Colon (tissue), 2 donors: ENCODE measurements around the gene WRAP53.

Experiments
- FAIRE-seq: peaks from 2 replicates; lab custom pipeline; 2012; peaks lifted over from hg19 to GRCh38; lab: Jason Lieb, UNC
- donor health status: control.
- donor health status: control.

WRAP53 gene

DNA sequence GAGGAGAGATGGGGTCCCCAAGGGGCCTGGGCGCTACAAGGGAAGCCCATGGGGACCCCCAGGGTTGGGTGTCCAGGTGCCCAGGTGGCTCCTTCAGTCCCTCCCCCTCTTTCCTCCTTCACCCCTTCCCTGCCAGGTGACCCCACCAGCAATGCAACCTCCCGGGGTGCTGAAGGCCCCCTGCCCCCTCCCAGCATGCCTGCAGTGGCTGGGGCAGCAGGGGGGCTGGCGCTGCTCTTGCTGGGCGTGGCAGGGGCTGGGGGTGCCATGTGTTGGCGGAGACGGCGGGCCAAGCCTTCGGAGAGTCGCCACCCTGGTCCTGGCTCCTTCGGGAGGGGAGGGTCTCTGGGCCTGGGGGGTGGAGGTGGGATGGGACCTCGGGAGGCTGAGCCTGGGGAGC, 20.8 kb downstream of the WRAP53 start:
- FAIRE-seq, result no peak

DNA sequence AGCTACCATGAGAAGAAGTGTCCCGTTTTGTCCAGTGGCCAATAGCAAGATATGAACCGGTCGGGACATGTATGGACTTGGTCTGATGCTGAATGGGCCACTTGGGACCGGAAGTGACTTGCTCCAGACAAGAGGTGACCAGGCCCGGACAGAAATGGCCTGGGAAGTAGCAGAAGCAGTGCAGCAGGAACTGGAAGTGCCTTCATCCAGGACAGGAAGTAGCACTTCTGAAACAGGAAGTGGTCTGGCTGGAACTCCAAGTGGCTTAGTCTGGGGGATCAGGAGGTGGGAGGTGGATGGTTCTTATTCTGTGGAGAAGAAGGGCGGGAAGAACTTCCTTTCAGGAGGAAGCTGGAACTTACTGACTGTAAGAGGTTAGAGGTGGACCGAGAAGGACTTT, 22.0 kb downstream of the WRAP53 start:
- FAIRE-seq, result no peak

DNA sequence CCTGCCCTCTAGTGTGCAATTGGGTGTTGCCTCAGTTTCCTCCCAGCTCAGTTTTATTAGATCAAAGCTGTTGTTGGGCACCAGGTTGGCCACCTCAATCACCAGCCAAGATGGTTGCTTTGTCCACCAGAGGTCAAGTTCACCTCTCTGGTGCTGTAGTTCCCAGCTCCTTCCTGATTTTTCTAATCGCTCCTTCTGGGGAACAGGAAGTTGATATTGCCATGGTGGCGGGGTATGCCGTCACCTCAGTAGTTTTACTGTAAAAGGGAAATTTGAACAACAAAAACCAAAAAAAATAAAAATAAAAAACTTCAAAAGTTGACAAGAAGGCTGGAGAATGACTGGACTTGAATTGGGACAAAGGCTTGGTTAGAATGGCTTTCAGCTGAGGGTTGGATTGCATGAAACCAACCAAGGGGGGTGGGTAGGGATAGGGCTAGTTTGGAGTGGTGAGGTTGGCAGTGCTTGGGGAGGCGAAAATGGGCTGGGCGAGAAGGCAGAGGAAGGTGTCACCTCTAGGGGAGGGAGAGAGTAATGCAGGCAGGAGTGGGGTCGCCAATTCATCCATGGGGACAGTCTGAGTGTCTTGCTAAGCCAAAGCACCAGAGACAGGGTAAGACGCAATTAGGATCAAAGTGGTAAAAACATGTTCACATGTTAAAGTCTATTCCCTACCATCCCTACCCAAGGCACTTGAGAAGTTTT, 22.9 kb downstream of the WRAP53 start:
- FAIRE-seq, result no peak

DNA sequence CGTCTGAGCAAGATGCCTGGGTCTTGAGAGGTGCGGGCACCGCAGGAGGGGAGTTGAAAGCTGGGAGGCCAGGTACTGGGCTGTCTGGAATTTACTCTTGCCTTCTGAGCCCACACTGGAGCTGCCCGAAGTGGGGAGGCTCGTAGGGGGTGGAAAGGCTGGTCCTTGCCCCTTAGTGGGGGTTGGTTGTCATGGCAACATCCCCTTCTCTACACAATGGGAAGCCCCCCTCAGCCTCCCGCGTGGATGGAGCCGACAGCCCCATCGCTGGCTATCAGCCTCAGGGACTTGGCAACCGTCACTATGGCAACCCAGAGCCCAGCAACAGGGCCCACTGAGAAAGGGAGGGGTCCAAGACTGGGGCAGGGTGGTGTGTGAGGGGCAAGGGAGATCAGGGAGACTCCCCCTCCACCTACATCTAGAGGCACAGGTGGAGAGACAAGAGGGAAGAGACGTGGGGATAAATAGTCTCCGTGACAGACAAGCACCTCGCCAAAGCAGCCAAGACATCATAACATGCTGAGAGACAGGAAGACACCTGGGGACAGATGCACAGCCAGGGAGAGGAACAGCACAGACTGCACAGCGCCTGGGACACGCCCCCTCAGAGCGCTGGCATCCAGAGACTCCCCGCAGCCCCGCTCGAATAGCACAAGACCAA, 24.0 kb downstream of the WRAP53 start:
- FAIRE-seq, result no peak

DNA sequence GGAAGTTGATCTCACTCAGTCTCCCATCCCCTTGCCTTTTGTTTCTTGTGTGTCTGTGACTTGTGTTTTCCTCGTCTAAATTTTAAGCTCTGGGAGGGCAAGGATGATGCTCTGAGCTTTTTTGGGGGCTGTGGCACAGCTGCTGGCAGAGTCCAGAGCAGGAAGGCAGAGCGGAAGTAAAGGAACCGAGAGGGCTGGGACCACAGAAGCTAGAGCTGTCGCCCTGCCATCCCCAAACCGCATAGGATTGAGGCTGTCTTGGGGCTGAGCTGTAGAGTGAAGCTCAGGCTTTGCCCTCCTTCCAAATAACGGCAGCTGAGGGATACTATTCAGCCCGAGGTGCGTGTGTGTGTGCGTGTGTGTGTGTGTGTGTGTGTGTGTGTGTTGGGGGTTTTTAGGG, 25.5 kb downstream of the WRAP53 start:
- no peak for FAIRE-seq

DNA sequence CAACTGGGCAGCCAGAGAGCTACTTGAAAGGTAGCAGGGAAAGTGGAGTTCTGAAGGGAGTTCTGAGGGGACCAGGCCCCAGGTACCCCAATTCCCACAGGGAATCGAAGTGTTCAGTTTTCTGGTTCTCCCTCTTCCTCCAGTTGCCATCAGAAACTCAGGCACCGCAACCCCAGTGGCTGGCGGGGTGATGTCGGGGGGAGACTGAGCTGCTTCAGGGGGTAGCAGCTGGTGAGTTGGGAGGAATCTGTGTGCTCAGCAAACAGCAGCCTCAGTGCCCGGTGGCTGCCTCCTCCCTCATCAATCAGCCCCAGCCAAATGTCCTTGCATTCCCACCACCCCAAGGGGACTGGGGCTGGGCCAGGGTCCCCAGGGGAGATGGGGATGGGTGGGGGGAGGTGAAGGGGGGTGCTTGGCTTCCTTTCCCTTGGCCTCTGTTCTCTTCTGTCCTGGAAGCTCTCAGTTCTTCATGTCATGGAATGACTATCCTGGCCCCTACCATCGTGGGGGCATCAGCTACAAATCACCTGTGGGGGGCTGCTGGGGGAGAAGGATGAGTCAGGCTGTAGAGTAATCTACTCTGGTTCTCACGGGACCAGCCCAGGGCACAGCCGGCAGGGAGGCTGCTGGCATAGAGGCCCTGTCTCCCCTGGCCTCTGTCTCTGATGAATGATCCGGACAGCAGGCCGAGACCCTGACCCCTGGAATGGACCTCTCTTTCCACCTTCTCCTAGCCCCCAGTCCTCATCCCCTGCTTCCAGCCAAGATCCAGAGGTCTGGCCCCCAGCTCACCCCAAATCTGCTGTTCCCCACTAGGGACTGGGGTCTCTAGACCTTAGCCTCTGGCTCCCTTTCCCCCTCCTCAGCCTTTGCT, 26.7 kb downstream of the WRAP53 start:
- FAIRE-seq, result no peak

DNA sequence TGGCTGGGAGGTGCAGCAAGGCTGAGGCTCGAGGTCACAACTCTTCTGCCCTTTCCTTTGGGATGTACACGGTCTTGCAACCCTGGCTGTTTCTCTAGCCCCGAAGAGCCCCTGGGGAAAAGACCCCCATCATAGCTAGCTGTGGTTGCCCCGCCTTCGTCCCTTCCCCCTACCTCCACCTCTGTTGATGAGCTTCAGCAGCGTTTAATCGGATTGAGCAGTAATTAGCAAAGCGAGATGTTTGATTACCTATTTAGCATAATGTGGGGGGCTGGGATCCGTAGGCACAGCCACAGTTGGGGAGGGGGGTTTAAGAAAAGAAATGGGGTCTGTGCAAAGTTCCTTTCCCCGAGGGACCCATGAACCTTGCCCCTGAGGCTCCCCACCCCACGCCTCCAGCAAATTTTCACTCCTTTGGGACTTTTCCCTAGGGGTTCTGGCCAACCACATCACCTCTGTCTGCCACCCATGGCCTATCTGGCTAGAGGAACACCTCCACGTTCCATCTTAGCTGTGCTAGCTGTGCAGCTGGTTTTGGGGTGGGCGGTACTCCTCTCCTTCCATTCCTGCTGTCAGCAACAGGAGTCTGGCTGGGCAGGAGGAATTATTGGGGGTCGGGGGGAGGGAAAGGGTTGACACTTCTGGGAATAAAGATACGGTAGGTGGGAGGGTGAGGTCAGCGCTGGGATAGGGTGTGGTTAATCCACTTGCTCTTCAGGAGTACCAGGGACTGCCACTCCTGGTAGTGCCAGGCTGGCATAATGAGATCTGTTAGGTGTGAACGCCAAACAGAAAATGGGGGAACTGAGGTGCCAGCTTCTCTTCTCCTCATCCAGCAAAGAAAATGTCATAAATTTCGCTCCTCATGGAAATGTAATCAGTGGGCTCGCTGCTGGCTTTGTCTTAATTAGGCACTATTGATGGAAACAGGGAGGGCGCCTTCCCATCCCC, 27.9 kb downstream of the WRAP53 start:
- FAIRE-seq, result no peak

DNA sequence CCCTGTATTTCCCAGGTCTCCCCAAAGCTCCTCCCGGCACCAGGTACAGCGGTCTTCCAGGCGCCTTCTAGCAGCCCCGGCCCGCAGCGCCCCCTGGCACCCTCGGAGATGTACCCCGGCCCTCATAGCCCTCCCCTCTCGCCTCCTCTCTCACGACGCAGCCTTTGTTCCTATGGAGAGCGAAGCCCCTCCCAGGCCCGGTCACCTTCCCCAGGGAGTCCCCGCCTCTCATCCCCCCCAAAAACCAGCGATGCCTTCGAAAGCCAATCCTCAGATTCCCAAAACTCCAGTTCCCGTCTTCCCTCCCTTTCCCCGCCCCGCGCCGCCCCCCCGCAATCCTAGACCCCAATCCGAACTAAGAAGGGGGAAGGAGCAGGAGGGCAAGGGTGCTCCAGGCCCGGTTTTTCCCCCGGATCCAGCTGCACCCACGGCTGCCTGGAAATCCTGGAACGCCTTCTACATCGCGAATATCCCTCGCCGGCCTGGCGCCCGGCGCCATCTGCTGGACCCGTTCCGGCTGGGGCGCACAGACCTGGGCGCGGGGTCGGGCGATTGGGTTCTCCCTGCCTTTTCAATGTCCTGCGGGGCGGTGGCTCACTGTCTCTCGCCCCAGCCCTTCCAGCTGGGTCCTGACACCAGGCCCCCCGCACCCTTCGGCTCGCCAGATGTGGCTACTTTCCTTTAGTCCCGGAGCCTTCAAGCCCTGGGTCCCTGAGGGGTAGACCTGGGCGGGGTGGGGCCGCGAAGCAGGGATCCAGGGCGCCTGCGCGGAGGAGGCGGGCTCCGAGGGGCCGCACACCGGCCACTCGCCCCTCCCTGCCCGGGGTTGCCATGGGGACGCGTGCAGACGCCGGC, 28.9 kb downstream of the WRAP53 start, which contains the start of gene DNAH2:
TSS of gene DNAH2 (plus strand) at position 844 of the 855 bp plus-strand sequence. CDS start 1,991 bp downstream, outside the sequence.
- no peak for FAIRE-seq

DNA sequence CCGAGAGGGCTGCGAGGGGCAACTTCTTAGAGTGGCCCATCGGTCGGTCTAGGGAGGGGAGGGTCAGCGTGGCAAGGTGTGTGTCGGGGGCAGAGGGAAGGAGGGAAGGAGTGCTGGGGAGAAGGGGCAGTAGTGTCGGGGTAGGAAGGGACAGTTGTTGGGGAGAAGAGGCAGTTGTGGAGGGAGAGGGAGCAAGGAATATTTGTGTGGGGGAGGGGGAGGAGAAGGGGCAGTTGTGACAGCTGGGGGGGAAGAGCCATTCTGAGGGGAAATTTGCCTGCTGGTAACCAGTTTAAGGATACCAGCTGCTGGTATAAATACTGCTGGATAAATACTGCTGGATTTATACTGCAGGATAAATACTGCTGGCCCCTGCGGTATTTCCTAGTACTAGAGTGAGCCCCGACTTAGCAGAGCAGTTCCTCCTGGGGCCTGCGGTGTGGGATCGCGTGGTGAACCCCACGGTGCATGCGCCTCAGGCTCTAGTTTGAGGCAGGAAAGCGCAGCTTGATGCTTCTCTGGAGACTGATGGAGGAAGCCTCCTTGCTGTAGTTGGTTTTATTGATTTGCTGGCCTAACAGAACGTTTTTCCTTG, 29.6 kb downstream of the WRAP53 start:
- no peak for FAIRE-seq

DNA sequence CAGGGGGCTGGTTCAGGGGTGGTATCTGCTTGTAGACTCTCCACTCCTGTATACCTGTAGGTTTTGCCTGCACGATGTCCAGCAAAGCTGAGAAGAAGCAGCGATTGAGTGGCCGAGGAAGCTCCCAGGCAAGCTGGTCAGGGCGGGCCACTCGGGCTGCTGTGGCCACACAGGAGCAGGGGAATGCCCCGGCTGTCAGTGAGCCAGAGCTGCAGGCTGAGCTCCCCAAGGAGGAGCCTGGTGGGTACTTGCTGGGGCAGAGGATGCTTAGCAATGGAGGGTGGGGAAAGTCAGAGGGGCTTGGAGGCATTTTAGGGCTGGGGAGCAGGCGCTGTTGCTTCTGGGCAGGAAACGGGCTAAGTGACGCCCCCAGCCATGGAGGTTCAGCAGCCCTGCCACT, 31.4 kb downstream of the WRAP53 start:
- no peak for FAIRE-seq

DNA sequence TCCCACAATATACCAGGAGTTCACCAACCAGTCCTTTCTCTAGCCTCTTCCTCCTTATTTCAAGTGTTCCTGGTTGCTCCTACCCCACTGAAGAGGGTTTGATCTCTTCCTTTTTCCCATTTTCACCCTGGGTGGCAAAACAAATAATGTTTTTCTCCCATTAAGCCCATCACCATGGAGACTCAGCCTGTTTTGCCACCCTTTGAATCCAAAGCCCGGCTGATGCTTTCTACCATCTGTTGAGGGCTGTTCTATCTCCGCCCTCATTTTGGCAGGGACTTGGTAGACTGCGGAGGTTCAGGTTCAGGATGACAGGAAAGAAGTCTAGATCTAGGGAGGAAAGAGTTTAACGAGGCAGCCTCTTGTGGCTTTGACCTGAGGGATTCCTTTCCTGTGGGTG, 31.8 kb downstream of the WRAP53 start:
- no peak for FAIRE-seq

DNA sequence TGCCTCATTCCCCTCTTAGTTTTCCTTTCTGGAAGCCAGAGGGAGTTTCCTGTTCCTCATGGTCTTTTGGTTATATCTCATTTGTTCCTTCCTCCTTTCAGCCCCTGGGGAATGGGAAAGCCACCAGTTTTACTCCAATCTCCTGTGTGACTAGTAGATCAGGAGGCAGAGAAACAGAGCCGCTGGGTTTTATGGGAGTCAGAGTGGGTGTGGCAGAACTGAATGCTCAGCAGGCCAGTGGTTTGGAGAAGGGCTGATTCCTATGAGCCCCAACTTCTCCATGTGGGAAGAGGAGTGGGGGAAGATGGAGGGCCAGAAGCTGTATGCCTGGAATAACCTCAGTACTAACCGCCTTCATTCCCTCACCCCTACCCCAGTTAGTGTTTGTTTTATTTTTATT, 33.3 kb downstream of the WRAP53 start:
- FAIRE-seq, result no peak

DNA sequence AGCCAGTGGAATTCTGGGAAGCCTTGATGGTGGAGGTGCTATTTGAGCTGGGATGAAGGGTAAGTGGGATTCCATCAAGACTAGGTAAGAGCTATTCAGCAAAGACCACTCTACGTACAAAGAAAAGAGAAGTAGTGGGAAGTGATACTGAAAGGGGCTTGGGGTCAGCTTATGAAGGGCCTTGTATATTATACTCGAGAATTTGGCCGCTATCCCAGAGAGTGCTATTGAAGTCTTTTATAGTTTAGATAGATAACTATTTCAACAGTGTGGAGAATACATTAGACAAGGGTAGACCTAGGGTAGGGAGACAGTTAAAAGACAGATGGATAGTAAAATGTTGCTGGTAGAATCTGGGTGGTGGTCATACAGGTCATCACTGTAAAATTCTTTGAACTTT, 39.6 kb downstream of the WRAP53 start:
- no peak for FAIRE-seq

DNA sequence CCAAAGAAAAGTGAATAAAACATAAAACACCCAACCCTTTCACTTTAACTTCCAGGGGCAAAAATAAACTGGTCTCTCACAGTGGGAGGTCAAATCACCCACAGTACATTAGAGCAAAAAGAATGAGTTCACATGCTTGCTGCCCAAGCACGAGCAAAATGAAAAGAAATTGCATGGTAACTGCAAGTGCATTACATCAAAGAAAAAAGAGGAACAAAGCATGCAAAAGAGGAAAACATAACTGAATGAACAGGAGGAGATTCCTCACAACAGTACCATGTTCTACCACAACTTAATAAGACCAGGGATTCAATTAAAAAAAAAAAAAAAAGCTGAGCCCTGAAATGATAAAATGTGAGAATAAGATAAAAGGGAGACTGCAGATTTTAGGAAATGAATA, 41.5 kb downstream of the WRAP53 start:
- FAIRE-seq, result no peak

DNA sequence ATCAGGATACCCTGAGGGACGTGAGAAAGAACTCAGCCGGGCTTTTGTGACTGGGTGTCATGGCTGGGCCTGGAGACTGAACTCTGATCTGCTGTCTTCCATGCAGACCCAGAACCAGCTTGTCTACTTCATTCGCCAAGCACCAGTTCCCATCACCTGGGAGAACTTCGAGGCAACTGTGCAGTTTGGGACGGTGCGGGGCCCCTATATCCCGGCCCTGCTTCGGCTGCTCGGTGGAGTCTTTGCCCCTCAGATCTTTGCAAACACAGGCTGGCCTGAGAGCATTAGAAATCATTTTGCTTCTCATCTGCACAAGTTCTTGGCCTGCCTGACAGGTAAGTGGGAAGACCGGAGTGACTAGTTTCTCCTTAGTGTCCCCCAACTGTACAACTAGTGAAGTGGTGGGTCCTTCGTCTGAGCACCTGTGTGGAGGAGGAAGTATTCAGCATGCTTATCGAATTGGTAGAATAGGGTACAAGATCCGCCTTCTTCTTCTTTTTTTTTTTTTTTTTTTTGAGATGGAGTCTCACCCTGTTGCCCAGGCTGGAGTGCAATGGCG, 44.8 kb downstream of the WRAP53 start:
- no peak for FAIRE-seq

DNA sequence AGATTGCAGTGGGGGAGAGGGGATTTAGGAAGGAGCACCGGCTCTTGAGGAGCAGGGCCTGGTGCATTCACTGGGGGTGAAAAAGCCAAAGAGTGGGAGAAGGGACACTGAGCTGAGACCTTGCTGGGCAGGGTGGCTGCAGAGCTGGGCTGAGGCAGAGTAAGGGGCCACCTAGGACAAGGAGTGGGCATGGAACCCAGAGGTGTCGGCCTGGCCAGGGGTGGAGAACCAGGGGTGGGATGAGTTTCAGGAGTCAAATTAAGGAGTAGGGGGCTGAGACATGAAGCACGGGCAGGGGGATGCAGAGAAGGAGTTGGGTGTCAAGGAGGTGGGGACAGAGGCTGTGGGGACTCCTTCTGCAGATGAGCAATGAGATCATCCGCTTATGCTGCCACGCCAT, 49.3 kb downstream of the WRAP53 start:
- no peak for FAIRE-seq

DNA sequence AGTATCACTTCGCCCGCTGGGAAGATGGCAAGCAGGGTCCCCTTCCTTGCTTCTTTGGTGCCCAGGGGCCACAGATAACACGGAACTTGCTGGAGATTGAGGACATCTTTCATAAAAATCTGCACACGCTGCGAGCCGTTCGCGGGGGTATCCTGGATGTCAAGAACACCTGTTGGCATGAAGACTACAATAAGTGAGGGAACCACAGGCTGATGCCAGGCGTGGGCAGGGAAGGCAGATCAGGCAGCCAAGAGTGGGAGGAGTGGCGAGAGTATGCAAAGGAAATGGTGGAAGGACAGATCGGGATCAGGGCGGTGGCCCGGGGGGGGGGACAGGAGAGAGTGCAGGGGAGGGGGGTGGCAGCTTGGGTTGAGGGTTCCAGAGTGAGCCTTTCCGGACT, 51.5 kb downstream of the WRAP53 start:
- FAIRE-seq, result no peak

DNA sequence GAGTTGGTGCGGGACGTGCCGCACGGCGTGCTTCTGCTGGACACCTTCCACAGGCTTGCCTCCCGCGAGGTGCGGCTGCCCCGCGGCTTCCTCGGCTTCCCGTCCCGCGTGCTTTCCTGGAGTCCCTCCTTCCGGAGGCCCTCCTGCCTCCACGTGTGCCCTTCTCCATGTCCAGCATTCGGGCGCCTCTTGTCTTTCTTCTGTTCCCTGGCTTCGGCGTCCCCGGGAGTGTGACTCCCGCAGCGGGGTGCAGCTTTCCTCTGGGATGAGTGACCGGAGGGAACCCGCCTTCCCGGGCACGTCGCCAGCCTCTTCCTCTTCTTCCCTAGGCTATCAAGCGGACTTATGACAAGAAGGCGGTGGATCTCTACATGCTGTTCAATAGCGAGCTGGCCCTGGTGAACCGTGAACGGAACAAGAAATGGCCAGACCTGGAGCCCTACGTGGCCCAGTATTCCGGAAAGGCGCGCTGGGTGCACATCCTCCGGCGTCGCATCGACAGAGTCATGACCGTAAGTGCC, 52.3 kb downstream of the WRAP53 start:
- FAIRE-seq, result no peak

DNA sequence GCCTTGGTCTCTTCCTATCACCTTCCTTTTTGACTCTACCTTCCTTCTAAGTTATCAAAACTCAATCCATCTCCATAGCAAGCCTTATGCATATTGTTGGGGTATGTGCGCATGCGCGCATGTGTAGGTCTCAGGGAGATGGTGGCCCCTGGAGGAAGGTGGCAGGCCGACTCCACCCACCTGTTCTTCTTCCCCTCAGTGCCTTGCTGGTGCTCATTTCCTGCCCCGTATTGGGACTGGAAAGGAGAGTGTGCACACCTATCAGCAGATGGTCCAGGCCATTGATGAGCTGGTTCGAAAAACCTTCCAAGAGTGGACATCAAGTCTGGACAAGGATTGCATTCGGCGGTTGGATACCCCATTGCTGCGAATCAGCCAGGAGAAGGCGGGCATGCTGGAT, 54.5 kb downstream of the WRAP53 start:
- FAIRE-seq, result no peak

DNA sequence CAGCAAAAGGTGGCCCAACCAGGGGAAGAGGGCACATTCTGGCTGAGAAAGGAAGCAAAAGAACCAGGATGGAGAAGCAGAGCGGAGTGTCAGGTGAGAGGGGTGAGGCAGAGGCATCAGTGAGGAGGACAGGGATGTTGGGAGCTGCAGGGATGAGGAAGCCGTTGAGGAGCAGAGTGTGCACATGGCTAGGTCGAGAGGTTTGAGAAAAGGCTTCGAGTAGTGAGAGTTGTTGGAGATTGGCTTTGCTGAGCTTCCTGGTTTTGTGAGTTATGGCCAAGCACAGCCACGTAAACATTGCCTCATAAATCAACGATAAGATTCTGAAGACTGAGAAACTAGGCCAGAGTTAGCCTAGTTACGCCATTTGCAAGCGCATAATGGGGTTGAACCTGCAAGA, 56.1 kb downstream of the WRAP53 start:
- no peak for FAIRE-seq
